GM12878 (cell line): ENCODE data around the gene ZSWIM6. TPM values are rescaled to one million over a fixed set of nuclear protein-coding genes. Genes with fewer than 3 reads are reported as not detected.

Experiments used
- ATAC-seq: fragments of 200-7000 bp; cut with Tn5 transposase; 3 replicates; pipeline ENCODE4 v1.9.1; 2020; ENCODE audit warnings: mild to moderate bottlenecking, moderate library complexity
- BruUV-seq: library from RNA; stranded (reverse); fragments of 400-500 nt; replicated peaks from 2 replicates; lab custom pipeline; 2021; lab: Mats Ljungman, UMichigan
- CTCF ChIA-PET: fragments of 300-600 bp; sonication (Branson Sonifier 250); formaldehyde crosslinking; extraction: SDS; loops from one replicate; lab custom pipeline; 2021; ENCODE audit warnings: inconsistent platforms; lab: Yijun Ruan, JAX
- POLR2A ChIA-PET: fragments of 350-600 bp; formaldehyde crosslinking; extraction: SDS; loops from one replicate; lab custom pipeline; 2021; ENCODE audit warnings: inconsistent platforms; lab: Charles Lee
- RAD21 ChIA-PET: fragments of 300-600 bp; sonication (Branson Sonifier 250); formaldehyde crosslinking; loops from one replicate; lab custom pipeline; 2023; ENCODE audit warnings: antibody characterized with exemption; ENCODE audit not compliant: unreplicated experiment; lab: Charles Lee
- SMC1A ChIA-PET: fragments of 300-600 bp; sonication (Branson Sonifier 250); formaldehyde crosslinking; loops from one replicate; lab custom pipeline; 2023; ENCODE audit not compliant: unreplicated experiment, uncharacterized antibody; lab: Charles Lee
- DNase-seq: peaks from one replicate; pipeline ENCODE4 v3.0.0-alpha.2; 2011; ENCODE audit warnings: low read depth, low spot score
- FAIRE-seq: peaks from 3 replicates; lab custom pipeline; 2011; peaks lifted over from hg19 to GRCh38; lab: Jason Lieb, UNC
- H2AFZ ChIP-seq: 2 replicates; pipeline ENCODE4 v1.6.0; 2011; ENCODE audit warnings: low read depth, low read length, control low read depth; ENCODE audit not compliant: control insufficient read depth
- H3K27ac ChIP-seq: 2 replicates; pipeline ENCODE4 v1.5.1; 2011; ENCODE audit warnings: control low read depth; ENCODE audit not compliant: control insufficient read depth, insufficient read depth
- H3K27me3 ChIP-seq, 2 experiments: replicated peaks in 1 of 2; 2 replicates each; pipeline versions ENCODE4 v1.6.0 to v1.6.1; 2011; ENCODE audit warnings: low read length in 1 of 2; ENCODE audit not compliant: control insufficient read depth in 2 of 2, insufficient read depth in 2 of 2
- H3K36me3 ChIP-seq, 2 experiments: 2 replicates each; pipeline ENCODE4 v1.5.1; 2011; ENCODE audit warnings: low read length in 1 of 2; ENCODE audit not compliant: control insufficient read depth in 2 of 2, insufficient read depth in 2 of 2
- H3K4me1 ChIP-seq: 2 replicates; pipeline ENCODE4 v1.6.1; 2011; ENCODE audit warnings: mild to moderate bottlenecking, low read length, moderate library complexity, mixed read lengths; ENCODE audit not compliant: control insufficient read depth, insufficient read depth
- H3K4me2 ChIP-seq: 2 replicates; pipeline ENCODE4 v1.6.0; 2011; ENCODE audit warnings: control low read depth; ENCODE audit not compliant: control insufficient read depth, insufficient read depth
- H3K4me3 ChIP-seq: fragments of 200-600 bp; sonication (generic); 2 replicates; pipeline ENCODE4 v1.5.1; 2016
- H3K79me2 ChIP-seq: 2 replicates; pipeline ENCODE4 v1.6.0; 2011; ENCODE audit warnings: low read length; ENCODE audit not compliant: control insufficient read depth, insufficient read depth
- H3K9ac ChIP-seq: 2 replicates; pipeline ENCODE4 v1.8.0; 2011; ENCODE audit warnings: low read length, control low read depth, mixed read lengths; ENCODE audit not compliant: control insufficient read depth, insufficient read depth
- H3K9me3 ChIP-seq: replicated peaks from 3 replicates; pipeline ENCODE4 v1.5.1; 2011; ENCODE audit warnings: mild to moderate bottlenecking, low read length; ENCODE audit not compliant: control insufficient read depth, insufficient read depth
- H4K20me1 ChIP-seq: 2 replicates; pipeline ENCODE4 v1.6.0; 2011; ENCODE audit not compliant: control insufficient read depth, insufficient read depth
- DPF2 ChIP-seq: fragments of 450-650 bp; IDR thresholded peaks from 2 replicates; pipeline ENCODE4 v1.6.1; 2017; ENCODE audit warnings: mild to moderate bottlenecking
- E2F8 ChIP-seq: fragments of 450-650 bp; IDR thresholded peaks from 2 replicates; pipeline ENCODE4 v1.6.1; 2018; ENCODE audit warnings: mild to moderate bottlenecking, low read depth, moderate library complexity; ENCODE audit not compliant: partially characterized antibody
- MEF2A ChIP-seq: IDR thresholded peaks from 2 replicates; pipeline ENCODE4 v1.6.1; 2011; ENCODE audit warnings: low read depth, mild to moderate bottlenecking, low read length, moderate library complexity; ENCODE audit not compliant: insufficient read depth
- MEF2B ChIP-seq: fragments of 450-650 bp; IDR thresholded peaks from 2 replicates; pipeline ENCODE4 v1.6.1; 2018; ENCODE audit warnings: mild to moderate bottlenecking, moderate library complexity; ENCODE audit not compliant: partially characterized antibody, poor library complexity, severe bottlenecking
- USF2 ChIP-seq: IDR thresholded peaks from 2 replicates; pipeline ENCODE4 v1.6.1; 2011; ENCODE audit warnings: low read depth, low read length, improper control_type of control experiment, borderline replicate concordance
- WGBS: methylation state at CpG from one replicate; pipeline ENCODE4 v1.1.6; 2016; ENCODE audit warnings: low lambda C conversion rate; ENCODE audit not compliant: insufficient replicate concordance, insufficient coverage; ENCODE audit errors: missing lambda C conversion rate; 5-methylcytosine and 5-hydroxymethylcytosine counted together
- in situ Hi-C: fragments of 300-500 bp; cut with MboI; formaldehyde crosslinking; loops from 9 replicates; pipeline ENCODE4 v1.14.3; 2018; ENCODE audit warnings: mixed read lengths
- intact Hi-C: fragments of 100-400 bp; cut with micrococcal nuclease; formaldehyde crosslinking; loops from one replicate; pipeline ENCODE4 v1.14.2; 2022; ENCODE audit not compliant: unreplicated experiment
- polyA plus RNA-seq, 11 experiments: library from polyadenylated mRNA; depleted of rRNA in 4 of 11; unstranded in 6 of 11; stranded (reverse) in 5 of 11; fragments of >200 nt; fragmentation: Nextera tagmentation in 4 of 11; fragmentation: Illumina TruSeq in 1 of 11; extraction: Ambion mirVana in 4 of 11; extraction: Trizol in 1 of 11; gene quantifications; 1 replicate in 1 of 11; 2 replicates in 10 of 11; pipeline versions ENCODE4 v1.2.1 to v1.2.3, GENCODE V29; 2011 to 2016; ENCODE audit warnings: inconsistent platforms in 2 of 11, missing spikeins in 2 of 11, low read depth in 1 of 11
- total RNA-seq, 4 experiments: library from RNA; depleted of rRNA in 3 of 4; stranded (reverse); fragments of >200 nt in 3 of 4; fragmentation: Illumina TruSeq in 1 of 4; extraction: Trizol in 1 of 4; gene quantifications; 2 replicates each; pipeline versions ENCODE4 v1.2.1 to v1.2.3, GENCODE V29; 2013 to 2021

ZSWIM6 gene
- total and polyA plus RNA-seq, 10 of the 15 experiments (the other 5 are each of a cell fraction or from before 2014, with no cell fraction given), result 0.53 to 6.2 (median 3.4) TPM

- Histone ChIP-seq H2AFZ (no peak overlapping the region), H3K4me1 (no peaks in the 10 kb centered on the region), H3K9me3 (no peaks in the 10 kb centered on the region), H3K4me2 (no peak overlapping the region), H3K27ac (no peak overlapping the region), H3K36me3 (no peaks in the 10 kb centered on the region), H3K9ac (no peak overlapping the region), H3K4me3 (no peak overlapping the region), H3K27me3 (no peaks in the 10 kb centered on the region), H4K20me1 (no peaks in the 10 kb centered on the region), H3K79me2 (no peaks in the 10 kb centered on the region)
- intact Hi-C loops (no loop called here), in situ Hi-C loops (no loop called here)
- FAIRE-seq, result no peak
- RAD21 ChIA-PET, result interaction anchor here (0.7 kb wide), 1 partner anchor 120 kb away, joined by 3 read pairs; no protein-coding TSS in a partner anchor
- SMC1A ChIA-PET, result no interaction called here
- POLR2A ChIA-PET, result interaction anchor here (0.6 kb wide), 1 partner anchor 224 kb away, joined by 5 read pairs; no protein-coding TSS in a partner anchor
- no TSS peak for BruUV-seq
- WGBS, result 42% methylated on average over 6 of the region's 6 CpGs
- TF ChIP-seq DPF2, result no peak
- TF ChIP-seq MEF2B, result no peak
- ATAC-seq, result no peak
- CTCF ChIA-PET, result no interaction called here
- DNase-seq, result no peak
Measured at GRCh38 chr5:61414806-61415205, 82.7 kb downstream of the ZSWIM6 start.

DNA sequence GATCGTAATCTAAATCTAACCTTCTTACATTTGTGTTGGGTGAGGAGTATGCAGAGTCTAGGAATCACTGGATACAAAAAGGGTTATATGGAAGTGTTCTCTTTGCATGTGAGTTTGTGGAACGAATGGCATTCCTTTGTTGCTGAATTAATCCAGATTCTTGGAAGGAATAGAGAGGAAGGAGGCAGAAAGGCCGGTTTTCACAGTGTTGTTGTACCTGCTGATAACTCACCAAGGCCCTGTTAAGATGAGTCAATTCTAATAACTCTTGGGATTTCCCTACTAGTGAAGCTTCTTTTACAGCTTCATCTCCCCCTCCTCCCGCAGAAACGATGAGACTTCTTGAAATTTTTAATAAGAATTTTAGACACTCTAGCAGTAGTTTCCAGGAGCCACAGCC, 84.0 kb downstream of the ZSWIM6 start:
- Histone ChIP-seq H2AFZ (no peak overlapping the region), H3K79me2 (no peaks in the 10 kb centered on the region), H3K9me3 (no peaks in the 10 kb centered on the region), H3K27me3 (no peaks in the 10 kb centered on the region), H3K4me3 (no peak overlapping the region), H3K36me3 (no peaks in the 10 kb centered on the region)
- ATAC-seq, result peak; percentile 89
- ChIA-PET CTCF (interaction anchor here (0.8 to 1.0 kb wide), 2 partner anchors 12 to 243 kb away, joined by 3 read pairs; no protein-coding TSS in a partner anchor), POLR2A (interaction anchor here (0.6 to 1.0 kb wide), 2 partner anchors 12 to 14 kb away, joined by 3 to 4 read pairs; no protein-coding TSS in a partner anchor)
- intact Hi-C loops, result no loop called here
- no peak for TF ChIP-seq USF2
- no peak for TF ChIP-seq E2F8
- TF ChIP-seq MEF2A, result no peak
- TF ChIP-seq, all 136 proteins: peak for 0
- H3K27ac ChIP-seq, result no peak overlapping the region
- in situ Hi-C loops, result no loop called here
- no peak overlapping the region for H3K9ac ChIP-seq
- WGBS, result 20% methylated on average over 5 of the region's 5 CpGs
- no peaks in the 10 kb centered on the region for H4K20me1 ChIP-seq
- no TSS peak for BruUV-seq
- no peak for DNase-seq
- no peaks in the 10 kb centered on the region for H3K4me1 ChIP-seq
- no peak for FAIRE-seq
- ChIA-PET RAD21 (interaction anchor here (1.0 to 1.3 kb wide), 2 partner anchors 10 to 85 kb away, joined by 3 read pairs; no protein-coding TSS in a partner anchor), SMC1A (interaction anchor here (0.7 to 1.3 kb wide), 7 partner anchors 12 to 112 kb away, joined by 3 to 5 read pairs (median 3); no protein-coding TSS in a partner anchor)
- H3K4me2 ChIP-seq, result no peak overlapping the region
